Pulmonary artery endothelial cell (primary cell): Measurements from ENCODE around the gene PPFIBP2. TPM values are rescaled to one million over a fixed set of nuclear protein-coding genes. Genes with fewer than 3 reads are reported as not detected.

Experiments
- DNase-seq: peaks from one replicate; pipeline ENCODE4 v3.0.0-alpha.2; 2011; ENCODE audit warnings: low read depth, low spot score
- total RNA-seq: library from RNA; depleted of rRNA; stranded (reverse); fragments of >200 nt; gene quantifications from 2 replicates; pipeline ENCODE4 v1.2.3, GENCODE V29; 2014

The PPFIBP2 gene
- total RNA-seq, 1 donor from 2014 or later, result 1.7 TPM

DNA sequence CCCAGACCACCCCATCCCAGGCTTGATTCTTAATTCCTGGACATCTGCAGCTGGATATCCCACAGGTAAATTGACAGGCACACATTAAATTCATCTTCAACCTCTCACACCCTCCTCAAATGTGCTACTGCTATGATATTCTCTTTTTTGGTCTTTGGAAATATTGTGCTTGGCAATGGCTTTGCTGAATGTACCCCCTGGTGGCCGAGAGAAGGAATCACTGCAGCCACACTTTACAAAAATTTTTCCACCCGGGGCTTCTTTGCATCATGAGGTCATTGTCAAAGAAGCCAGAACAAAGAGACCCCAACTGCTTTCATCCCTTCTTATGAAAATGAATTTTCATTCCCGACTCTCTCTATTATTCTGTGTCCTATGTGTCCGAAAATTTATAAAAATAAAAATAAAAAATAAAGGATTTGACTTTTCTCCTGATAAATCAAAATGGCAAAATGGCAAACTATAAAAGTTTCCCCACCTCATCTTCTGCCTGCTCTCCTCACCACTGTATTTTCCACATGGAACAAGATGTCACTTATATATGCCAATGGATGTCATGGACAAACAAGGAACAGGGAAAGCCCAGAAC lies 174.5 kb downstream of the PPFIBP2 start:
- no peak for DNase-seq

GRCh38 chr11:7689239-7689638 lies 175.4 kb downstream of the PPFIBP2 start:
- DNase-seq, result no peak

- DNase-seq, result no peak
Measured at GRCh38 chr11:7690648-7691047, 176.8 kb downstream of the PPFIBP2 start.

- no peak for DNase-seq
Measured at GRCh38 chr11:7691759-7692350, 178.1 kb downstream of the PPFIBP2 start.

GRCh38 chr11:7692426-7692825 lies 178.6 kb downstream of the PPFIBP2 start:
- no peak for DNase-seq

DNA sequence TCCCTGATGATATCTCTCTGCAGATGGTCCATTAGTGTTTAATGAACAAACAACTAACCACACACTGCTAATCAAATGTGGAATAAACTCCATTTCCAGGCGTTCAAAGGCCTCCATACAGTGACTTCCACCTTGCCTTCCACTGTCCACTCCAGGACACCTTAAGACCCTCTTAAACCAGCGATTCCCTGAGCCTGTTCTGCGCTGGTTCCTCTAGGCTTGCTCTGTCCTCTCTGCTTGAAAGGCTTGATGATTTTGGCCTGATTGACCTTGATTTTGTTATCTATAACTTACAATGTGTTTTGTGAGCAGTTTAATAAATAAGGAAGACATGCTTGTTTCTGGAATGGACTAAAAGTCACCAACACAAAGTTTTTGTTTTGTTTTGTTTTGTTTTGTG lies 180.4 kb downstream of the PPFIBP2 start:
- DNase-seq, result no peak

- DNase-seq, result no peak
Measured at GRCh38 chr11:7696424-7696823, 182.6 kb downstream of the PPFIBP2 start.

Other genes with a start within 250 kb of the PPFIBP2 start
- gene OLFML1, start 28.5 kb upstream of the PPFIBP2 start, total RNA-seq, result not detected in 2 replicates
- gene CYB5R2, start 159.5 kb downstream of the PPFIBP2 start, total RNA-seq, result 0.78 and 5.3 TPM in 2 replicates
- not detected in 2 replicates for gene OVCH2, start 192.5 kb downstream of the PPFIBP2 start, total RNA-seq